Neutrophil (primary cell): ENCODE results near the gene ALKBH4.
A peak's percentile ranks its signal among the peaks of the same experiment; 100 is the strongest.

Experiments
- H3K27ac ChIP-seq: fragments of 200-600 bp; sonication (generic); 2 replicates; pipeline ENCODE4 v1.5.1; 2016; ENCODE audit warnings: mild to moderate bottlenecking, moderate library complexity
- H3K27me3 ChIP-seq: fragments of 200-600 bp; sonication (generic); 2 replicates; pipeline ENCODE4 v1.6.0; 2016; ENCODE audit warnings: mild to moderate bottlenecking
- H3K36me3 ChIP-seq: fragments of 200-600 bp; sonication (generic); 2 replicates; pipeline ENCODE4 v1.5.1; 2017
- H3K4me1 ChIP-seq, 2 experiments: fragments of 200-600 bp in 1 of 2; sonication (generic) in 1 of 2; 1 replicate in 1 of 2; 2 replicates in 1 of 2; pipeline versions ENCODE4 v1.5.1 to v1.6.1; 2013 to 2016; ENCODE audit warnings: low read depth in 1 of 2, low read length in 1 of 2, mild to moderate bottlenecking in 1 of 2, moderate library complexity in 1 of 2; ENCODE audit not compliant: control insufficient read depth in 1 of 2, insufficient read depth in 1 of 2
- H3K4me3 ChIP-seq, 2 experiments: fragments of 200-600 bp in 1 of 2; sonication (generic) in 1 of 2; 1 replicate in 1 of 2; 2 replicates in 1 of 2; pipeline ENCODE4 v1.5.1; 2013 to 2016; ENCODE audit warnings: low read depth in 1 of 2, low read length in 1 of 2, mild to moderate bottlenecking in 1 of 2, moderate library complexity in 1 of 2
- H3K9me3 ChIP-seq: fragments of 200-600 bp; sonication (generic); 2 replicates; pipeline ENCODE4 v1.5.1; 2016
- CTCF ChIP-seq: fragments of 200-600 bp; sonication (generic); IDR thresholded peaks from 2 replicates; pipeline ENCODE4 v1.5.1; 2016; ENCODE audit warnings: antibody characterized with exemption

Gene ALKBH4

DNA sequence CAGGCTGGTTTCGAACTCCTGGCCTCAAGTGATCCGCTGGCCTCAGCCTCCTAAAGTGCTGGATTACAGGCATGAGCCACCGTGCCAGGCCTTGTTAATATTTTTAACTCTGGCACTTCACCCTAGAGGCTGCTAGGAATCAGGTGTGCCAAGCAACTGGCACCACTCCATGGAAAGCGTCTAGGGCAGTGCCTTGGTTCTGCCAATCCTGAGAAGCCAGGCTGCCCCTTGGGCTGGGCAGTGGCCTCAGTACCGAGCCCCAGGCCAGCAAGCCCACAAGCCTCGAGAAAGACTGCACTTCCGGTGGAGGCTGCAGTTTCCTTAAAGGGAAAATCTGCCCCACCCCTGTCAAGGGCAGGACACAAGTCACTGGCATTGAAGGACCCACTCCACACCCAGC, 11.3 kb downstream of the ALKBH4 start:
- Histone ChIP-seq H3K36me3 (peaks cover 87% of the 10 kb centered on the region), H3K27ac (peak overlapping the region; percentile 33), H3K4me3 (no peak overlapping the region), H3K9me3 (no peaks in the 10 kb centered on the region), H3K4me1 (no peaks in the 10 kb centered on the region), H3K27me3 (no peaks in the 10 kb centered on the region)
- no peak for TF ChIP-seq CTCF

- Histone ChIP-seq H3K4me3 (no peak overlapping the region), H3K36me3 (peaks cover 87% of the 10 kb centered on the region), H3K4me1 (no peaks in the 10 kb centered on the region), H3K27me3 (no peaks in the 10 kb centered on the region), H3K9me3 (no peaks in the 10 kb centered on the region), H3K27ac (peak overlapping the region; percentile 33)
- TF ChIP-seq CTCF, result no peak
Measured at GRCh38 chr7:102452451-102452850, 12.2 kb downstream of the ALKBH4 start.

- no peak for TF ChIP-seq CTCF
- Histone ChIP-seq H3K27ac (peak overlapping the region; percentile 13), H3K36me3 (peaks cover 87% of the 10 kb centered on the region), H3K27me3 (no peaks in the 10 kb centered on the region), H3K4me3 (no peak overlapping the region), H3K4me1 (no peaks in the 10 kb centered on the region), H3K9me3 (no peaks in the 10 kb centered on the region)
Measured at GRCh38 chr7:102451371-102452054, 13.2 kb downstream of the ALKBH4 start.

DNA sequence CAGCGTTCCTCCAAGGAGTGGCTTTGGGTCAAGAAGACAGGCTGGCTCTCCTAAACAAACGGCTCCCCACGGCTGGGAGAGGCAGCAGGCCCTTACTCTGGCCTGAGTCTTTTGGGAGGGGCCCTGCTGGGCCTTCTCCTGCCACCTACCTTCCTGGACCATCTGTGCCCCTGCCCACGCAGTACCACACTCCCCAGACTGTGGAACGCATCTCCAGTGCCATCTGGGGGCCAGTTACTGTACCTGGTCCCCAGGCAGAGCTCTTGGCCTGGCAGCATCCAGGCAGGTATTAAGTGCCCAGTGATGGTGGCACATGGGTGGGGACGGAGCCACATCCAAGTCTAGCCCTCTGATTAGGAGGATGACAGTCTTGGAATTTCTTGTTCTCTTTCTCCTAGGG, 14.4 kb downstream of the ALKBH4 start:
- peak; percentile 14 for TF ChIP-seq CTCF
- Histone ChIP-seq H3K4me3 (no peak overlapping the region), H3K27ac (peak overlapping the region; percentile 45), H3K9me3 (no peaks in the 10 kb centered on the region), H3K4me1 (peaks cover 0 to 5% of the 10 kb centered on the region in 2 experiments), H3K36me3 (peaks cover 87% of the 10 kb centered on the region), H3K27me3 (no peaks in the 10 kb centered on the region)

- H3K27ac ChIP-seq, result no peak overlapping the region
- H3K27me3 ChIP-seq, result no peaks in the 10 kb centered on the region
Measured at GRCh38 chr7:102449136-102449535, 15.5 kb downstream of the ALKBH4 start.

More at GRCh38 chr7:102449136-102449535, 15.5 kb downstream of the ALKBH4 start:
- Histone ChIP-seq H3K36me3 (peaks cover 88% of the 10 kb centered on the region), H3K4me3 (no peak overlapping the region), H3K4me1 (peaks cover 3 to 14% of the 10 kb centered on the region in 2 experiments), H3K9me3 (no peaks in the 10 kb centered on the region)
- no peak for TF ChIP-seq CTCF
